HAP-1 (cell line): ENCODE results near the gene CNTN5.

Experiments
- DNase-seq, 2 experiments: peaks; one replicate each; pipeline ENCODE4 v3.0.0-alpha.2; 2016 to 2020; ENCODE audit warnings: low spot score in 2 of 2
- H3K27me3 ChIP-seq: fragments of 250-450 bp; sonication (Bioruptor Pico); 2 replicates; pipeline ENCODE4 v1.5.1; 2020; ENCODE audit warnings: low read depth, mild to moderate bottlenecking, moderate library complexity
- H3K36me3 ChIP-seq: fragments of 250-450 bp; sonication (Bioruptor Pico); replicated peaks from 2 replicates; pipeline ENCODE4 v1.5.1; 2020; ENCODE audit warnings: mild to moderate bottlenecking
- H3K4me1 ChIP-seq: fragments of 250-450 bp; sonication (Bioruptor Pico); 2 replicates; pipeline ENCODE4 v1.5.1; 2020; ENCODE audit warnings: mild to moderate bottlenecking
- H3K4me3 ChIP-seq: fragments of 250-450 bp; sonication (Bioruptor Pico); 2 replicates; pipeline ENCODE4 v1.5.1; 2020; ENCODE audit warnings: mild to moderate bottlenecking, moderate library complexity
- H3K9me3 ChIP-seq: fragments of 250-450 bp; sonication (Bioruptor Pico); 2 replicates; pipeline ENCODE4 v1.5.1; 2020; ENCODE audit warnings: mild to moderate bottlenecking, moderate library complexity
- in situ Hi-C: fragments of 300-500 bp; cut with MboI; formaldehyde crosslinking; loops from 3 replicates; pipeline ENCODE4 v1.14.3; 2020; ENCODE audit warnings: low sequenced_read_pairs, inconsistent platforms, mixed read lengths

The CNTN5 gene

DNA sequence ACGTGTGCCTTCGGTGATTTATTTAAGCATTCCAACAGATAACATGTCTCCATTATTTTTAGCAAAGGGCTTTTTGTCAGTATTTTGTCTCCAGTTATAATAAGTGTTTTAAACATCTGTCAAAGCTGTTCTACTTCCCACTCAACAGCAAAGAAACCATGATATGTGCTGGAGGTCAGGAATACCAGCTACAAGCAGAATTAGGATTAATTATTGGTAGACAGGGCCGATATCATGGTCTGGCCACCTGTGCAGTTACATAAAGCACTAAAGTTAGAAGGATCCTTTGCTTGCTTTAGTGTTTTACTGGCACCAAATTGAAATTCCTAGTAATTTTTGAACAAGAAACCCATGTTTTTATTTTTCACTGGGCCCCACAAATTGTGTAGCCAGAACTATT, 1075.1 kb downstream of the CNTN5 start:
- in situ Hi-C loops: no loop called here
- no peaks in the 10 kb centered on the region for H3K27me3 ChIP-seq
- no peaks in the 10 kb centered on the region for H3K36me3 ChIP-seq
- no peaks in the 10 kb centered on the region for H3K4me1 ChIP-seq
- no peak overlapping the region for H3K4me3 ChIP-seq
- DNase-seq: no peak
- no peaks in the 10 kb centered on the region for H3K9me3 ChIP-seq

- no peaks in the 10 kb centered on the region for H3K9me3 ChIP-seq
- H3K27me3 ChIP-seq: no peaks in the 10 kb centered on the region
- no peaks in the 10 kb centered on the region for H3K4me1 ChIP-seq
- no peak overlapping the region for H3K4me3 ChIP-seq
- DNase-seq: no peak
- in situ Hi-C loops: no loop called here
- no peaks in the 10 kb centered on the region for H3K36me3 ChIP-seq
Observed at GRCh38 chr11:100098560-100098959, 1077.8 kb downstream of the CNTN5 start.

DNA sequence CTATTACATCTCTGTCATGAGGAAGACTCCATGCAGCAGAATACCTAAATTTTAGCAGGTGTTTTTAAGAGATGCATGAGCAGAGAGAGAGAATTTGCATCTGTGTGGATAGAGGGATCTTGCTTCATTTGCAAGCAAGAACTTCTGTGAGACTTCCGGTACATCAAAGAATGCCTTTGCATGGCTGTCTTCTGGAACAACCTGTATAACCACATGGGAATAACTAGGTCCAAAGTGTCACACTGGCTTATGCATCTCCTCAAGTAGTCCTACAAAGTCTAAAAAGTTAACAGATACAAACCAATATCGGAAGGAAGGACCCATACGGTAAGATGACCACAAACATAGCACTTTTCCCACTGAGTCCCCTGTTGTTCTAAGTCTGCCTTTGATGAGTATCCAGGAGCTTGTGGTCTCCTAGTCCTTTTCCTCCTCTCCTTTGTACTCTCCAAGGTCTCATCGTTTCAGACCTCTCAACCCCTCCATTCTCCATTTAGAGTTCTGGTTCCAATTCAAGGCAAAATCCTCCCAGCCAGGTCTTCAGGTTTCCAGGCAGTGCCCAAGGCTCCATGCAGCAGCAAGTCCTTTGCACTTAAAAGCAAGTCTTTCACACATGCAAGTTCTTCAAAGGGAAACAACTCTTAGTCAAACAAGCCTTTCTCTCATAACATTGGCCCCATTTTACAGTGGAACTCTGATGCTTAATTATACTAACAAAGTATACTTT, 1084.7 kb downstream of the CNTN5 start:
- in situ Hi-C loops: no loop called here
- Histone ChIP-seq H3K9me3 (no peaks in the 10 kb centered on the region), H3K27me3 (no peaks in the 10 kb centered on the region), H3K4me3 (no peak overlapping the region), H3K4me1 (no peaks in the 10 kb centered on the region), H3K36me3 (no peaks in the 10 kb centered on the region)
- DNase-seq: no peak

DNA sequence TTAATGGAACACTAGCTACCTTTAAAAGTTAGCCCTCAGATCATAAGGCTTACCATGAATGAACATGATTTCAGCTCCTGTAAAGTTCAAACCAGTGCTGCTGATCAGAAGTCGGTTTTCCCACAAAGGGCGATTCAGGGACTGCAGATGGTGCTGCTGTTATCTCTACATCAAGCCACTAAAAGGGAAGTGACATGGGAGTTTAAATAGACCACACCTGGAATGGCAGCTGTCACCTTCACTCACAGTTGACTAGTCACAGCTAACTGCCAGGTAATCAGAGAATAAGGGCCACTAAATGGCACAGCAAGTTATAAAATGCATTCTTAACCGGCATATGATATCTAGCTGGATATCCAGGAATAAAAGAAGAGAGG, 1085.2 kb downstream of the CNTN5 start:
- Histone ChIP-seq H3K4me1 (no peaks in the 10 kb centered on the region), H3K36me3 (no peaks in the 10 kb centered on the region), H3K9me3 (no peaks in the 10 kb centered on the region), H3K4me3 (no peak overlapping the region), H3K27me3 (no peaks in the 10 kb centered on the region)
- in situ Hi-C loops: no loop called here
- DNase-seq: no peak

GRCh38 chr11:100119176-100119575, 1098.4 kb downstream of the CNTN5 start:
- in situ Hi-C loops: no loop called here
- peaks cover 6% of the 10 kb centered on the region; the same call in 1 of the 2 replicates for H3K4me1 ChIP-seq
- H3K9me3 ChIP-seq: no peaks in the 10 kb centered on the region
- no peaks in the 10 kb centered on the region for H3K27me3 ChIP-seq
- H3K36me3 ChIP-seq: no peaks in the 10 kb centered on the region
- peak in 1 of 2 experiments; percentile 7 for DNase-seq
- no peak overlapping the region for H3K4me3 ChIP-seq

GRCh38 chr11:100133114-100133513, 1112.4 kb downstream of the CNTN5 start:
- Histone ChIP-seq H3K4me1 (peaks cover 6% of the 10 kb centered on the region; the same call in 1 of the 2 replicates), H3K4me3 (no peak overlapping the region), H3K9me3 (no peaks in the 10 kb centered on the region), H3K36me3 (no peaks in the 10 kb centered on the region), H3K27me3 (no peaks in the 10 kb centered on the region)
- in situ Hi-C loops: no loop called here
- DNase-seq: no peak

DNA sequence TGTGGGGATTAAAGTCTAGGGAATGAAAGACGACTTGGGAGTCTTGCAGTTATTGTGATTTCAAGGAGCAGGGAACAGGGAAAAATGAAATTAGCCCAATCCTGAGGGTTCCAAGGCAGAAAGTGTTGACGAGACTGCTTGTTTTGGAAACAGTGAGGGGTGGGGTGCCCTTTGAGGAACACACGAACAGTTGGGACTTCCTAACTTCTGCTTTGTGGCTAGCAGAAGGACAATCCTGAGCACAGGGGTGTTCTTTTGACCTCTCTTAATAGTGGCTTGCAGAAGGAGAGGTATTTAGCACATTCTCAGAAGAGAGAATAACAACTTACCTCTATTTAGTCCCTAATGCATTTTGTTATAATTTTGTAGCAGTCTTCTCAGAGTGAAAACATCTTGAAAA, 1120.5 kb downstream of the CNTN5 start:
- in situ Hi-C loops: no loop called here
- no peaks in the 10 kb centered on the region for H3K27me3 ChIP-seq
- no peaks in the 10 kb centered on the region for H3K4me1 ChIP-seq
- H3K9me3 ChIP-seq: no peaks in the 10 kb centered on the region
- no peak for DNase-seq
- H3K4me3 ChIP-seq: no peak overlapping the region
- no peaks in the 10 kb centered on the region for H3K36me3 ChIP-seq

- no peak for DNase-seq
- H3K36me3 ChIP-seq: no peaks in the 10 kb centered on the region
- H3K9me3 ChIP-seq: no peaks in the 10 kb centered on the region
- no peak overlapping the region for H3K4me3 ChIP-seq
- H3K27me3 ChIP-seq: no peaks in the 10 kb centered on the region
- no peaks in the 10 kb centered on the region for H3K4me1 ChIP-seq
- in situ Hi-C loops: no loop called here
Observed at GRCh38 chr11:100151944-100152343, 1131.2 kb downstream of the CNTN5 start.

DNA sequence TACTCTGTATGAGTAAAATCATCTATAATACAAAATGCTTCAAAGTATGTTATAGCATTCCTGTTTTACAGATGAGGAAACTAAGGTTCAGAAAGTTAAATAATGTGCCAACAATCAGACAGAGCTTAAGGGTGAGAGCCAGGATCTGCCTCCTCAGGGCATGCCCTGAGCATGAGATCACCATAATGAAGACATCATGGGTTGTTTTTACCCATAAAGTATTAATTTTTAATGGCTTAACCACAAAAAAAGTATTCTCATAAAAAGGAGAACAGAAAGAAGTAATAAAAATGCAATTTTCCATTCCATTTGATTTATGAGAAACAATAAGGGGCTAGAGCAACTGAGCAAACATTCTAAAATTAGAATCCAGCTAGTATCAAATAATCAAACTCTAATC, 1132.0 kb downstream of the CNTN5 start:
- in situ Hi-C loops: no loop called here
- DNase-seq: no peak

GRCh38 chr11:100163471-100163870, 1142.7 kb downstream of the CNTN5 start:
- no peaks in the 10 kb centered on the region for H3K36me3 ChIP-seq
- no peaks in the 10 kb centered on the region for H3K27me3 ChIP-seq
- no peaks in the 10 kb centered on the region for H3K4me1 ChIP-seq
- no peak overlapping the region for H3K4me3 ChIP-seq
- DNase-seq: no peak
- no peaks in the 10 kb centered on the region for H3K9me3 ChIP-seq
- in situ Hi-C loops: no loop called here

More for the DNA sequence above, 1132.0 kb downstream of the CNTN5 start:
- H3K4me3 ChIP-seq: no peak overlapping the region
- no peaks in the 10 kb centered on the region for H3K36me3 ChIP-seq
- H3K9me3 ChIP-seq: no peaks in the 10 kb centered on the region
- no peaks in the 10 kb centered on the region for H3K27me3 ChIP-seq
- H3K4me1 ChIP-seq: no peaks in the 10 kb centered on the region

GRCh38 chr11:100174881-100175280, 1154.1 kb downstream of the CNTN5 start:
- Histone ChIP-seq H3K4me1 (no peaks in the 10 kb centered on the region), H3K36me3 (no peaks in the 10 kb centered on the region), H3K9me3 (no peaks in the 10 kb centered on the region), H3K27me3 (no peaks in the 10 kb centered on the region), H3K4me3 (no peak overlapping the region)
- in situ Hi-C loops: no loop called here
- no peak for DNase-seq

- Histone ChIP-seq H3K36me3 (no peaks in the 10 kb centered on the region), H3K4me3 (no peak overlapping the region), H3K27me3 (no peaks in the 10 kb centered on the region), H3K9me3 (no peaks in the 10 kb centered on the region), H3K4me1 (no peaks in the 10 kb centered on the region)
- in situ Hi-C loops: no loop called here
- DNase-seq: no peak
Observed at GRCh38 chr11:100176456-100176855, 1155.7 kb downstream of the CNTN5 start.

DNA sequence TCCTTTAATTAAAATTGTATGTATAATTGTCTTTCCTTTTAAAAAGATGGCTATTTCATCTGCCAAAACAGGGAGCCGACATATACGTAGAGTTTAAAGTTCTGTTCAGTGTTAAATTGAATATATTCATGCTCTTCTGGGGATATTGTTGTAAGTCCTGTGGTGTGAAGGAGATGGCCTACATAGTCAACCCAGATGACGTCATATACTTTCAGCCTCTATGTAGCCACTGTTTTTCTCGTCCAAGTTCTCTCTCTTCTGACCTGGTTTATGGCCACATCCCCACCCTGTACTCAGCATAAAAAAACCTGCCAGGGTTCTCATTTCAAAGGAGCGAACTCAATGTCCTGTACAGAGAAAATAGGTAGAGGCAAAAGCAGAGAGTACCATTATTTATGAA, 1156.9 kb downstream of the CNTN5 start:
- H3K27me3 ChIP-seq: no peaks in the 10 kb centered on the region
- H3K4me1 ChIP-seq: no peaks in the 10 kb centered on the region
- no peaks in the 10 kb centered on the region for H3K9me3 ChIP-seq
- DNase-seq: no peak
- H3K4me3 ChIP-seq: no peak overlapping the region
- no peaks in the 10 kb centered on the region for H3K36me3 ChIP-seq
- in situ Hi-C loops: no loop called here

GRCh38 chr11:100182350-100182749, 1161.6 kb downstream of the CNTN5 start:
- Histone ChIP-seq H3K27me3 (no peaks in the 10 kb centered on the region), H3K4me3 (no peak overlapping the region), H3K36me3 (no peaks in the 10 kb centered on the region), H3K9me3 (no peaks in the 10 kb centered on the region), H3K4me1 (no peaks in the 10 kb centered on the region)
- in situ Hi-C loops: no loop called here
- DNase-seq: no peak

DNA sequence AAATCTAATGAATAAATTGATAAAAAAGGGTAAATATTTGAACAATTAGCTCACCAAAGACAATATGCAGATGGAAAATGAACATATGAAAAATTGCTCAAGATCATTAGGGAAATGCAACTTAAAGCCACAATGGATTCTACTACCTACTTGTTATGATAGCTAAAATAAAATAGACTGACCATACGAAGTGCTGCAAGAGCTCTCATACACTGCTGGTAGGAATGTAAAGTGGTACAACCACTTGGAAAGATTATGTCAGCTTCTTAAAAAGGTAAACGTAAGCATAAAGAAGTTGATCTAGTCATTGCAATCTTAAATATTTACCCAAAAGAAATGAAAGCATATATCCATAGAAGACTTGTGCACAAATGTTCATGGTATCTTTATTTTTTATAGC, 1162.2 kb downstream of the CNTN5 start:
- H3K4me1 ChIP-seq: no peaks in the 10 kb centered on the region
- no peak for DNase-seq
- H3K9me3 ChIP-seq: no peaks in the 10 kb centered on the region
- no peak overlapping the region for H3K4me3 ChIP-seq
- no peaks in the 10 kb centered on the region for H3K27me3 ChIP-seq
- no peaks in the 10 kb centered on the region for H3K36me3 ChIP-seq
- in situ Hi-C loops: no loop called here
